Measurements from ENCODE around the gene EEF1AKMT3. TPM values are rescaled to one million over a fixed set of nuclear protein-coding genes. Genes with fewer than 3 reads are reported as not detected.

The EEF1AKMT3 gene
- total RNA-seq = 10 to 100 TPM in 2 of 4 donors, 1 to 10 TPM in 2; 9.0 to 11.9 (median 10.6) TPM
- polyA plus RNA-seq = 1 to 10 TPM; 1.6 to 8.4 (median 2.5) TPM

- peaks cover 0 to 29% (median 0%) of the 10 kb centered on the region in 4 donors for H3K36me3 ChIP-seq
- WGBS, 2 donors = 1 to 3% methylated on average over 67 of the region's 67 CpGs
These were observed at the start of gene EEF1AKMT3 for GRCh38 chr12:57772429-57773322. EEF1AKMT3 (plus strand) TSS chr12:57772614; CDS start chr12:57772725, 111 bp downstream.

GRCh38 chr12:57722716-57723629, 49.4 kb upstream of the EEF1AKMT3 start:
- WGBS, 2 donors = 53 to 70% methylated on average over 11 of the region's 11 CpGs
- DNase-seq = no peak
- Histone ChIP-seq H3K36me3 (peaks cover 15 to 44% (median 29%) of the 10 kb centered on the region in 4 donors), H3K4me1 (peaks cover 0 to 21% (median 17%) of the 10 kb centered on the region in 4 donors), H3K27me3 (peaks cover 0 to 38% (median 21%) of the 10 kb centered on the region in 3 donors), H3K4me3 (no peak overlapping the region), H3K27ac (no peak overlapping the region), H3K9me3 (no peaks in the 10 kb centered on the region)
- TF ChIP-seq POLR2A (IDR thresholded peaks at IDR 0.05) (no peak), EP300 (IDR thresholded peaks at IDR 0.05) (no peak), POLR2AphosphoS5 (IDR thresholded peaks at IDR 0.05) (no peak), CTCF (IDR thresholded peaks at IDR 0.05) (no peak)
- intact Hi-C loops (cut with DNase I) = no loop called here

More at GRCh38 chr12:57772429-57773322, at the start of gene EEF1AKMT3:
- TF ChIP-seq EP300 (IDR thresholded peaks at IDR 0.05) (no peak), POLR2AphosphoS5 (IDR thresholded peaks at IDR 0.05) (no peak), POLR2A (IDR thresholded peaks at IDR 0.05) (no peak), CTCF (IDR thresholded peaks at IDR 0.05) (no peak)
- Histone ChIP-seq H3K4me3 (peak within 1 kb of the TSS; percentile 66 to 80 (median 70)), H3K27me3 (no peaks in the 10 kb centered on the region), H3K4me1 (peaks cover 0 to 20% (median 17%) of the 10 kb centered on the region in 4 donors), H3K9me3 (no peaks in the 10 kb centered on the region), H3K27ac (peak within 1 kb of the TSS; percentile 91 to 96 (median 93))
- intact Hi-C loops (cut with DNase I) = no loop called here
- peak; percentile 83 for DNase-seq

- Histone ChIP-seq H3K4me1 (peaks cover 0 to 21% (median 17%) of the 10 kb centered on the region in 4 donors), H3K36me3 (peaks cover 9 to 37% (median 22%) of the 10 kb centered on the region in 4 donors), H3K27ac (no peak overlapping the region), H3K4me3 (no peak overlapping the region), H3K9me3 (no peaks in the 10 kb centered on the region), H3K27me3 (peaks cover 0 to 41% (median 22%) of the 10 kb centered on the region in 3 donors)
- 56 to 76% methylated on average over 2 of the region's 2 CpGs for WGBS, 2 donors
- intact Hi-C loops (cut with DNase I) = no loop called here
- DNase-seq = no peak
- TF ChIP-seq CTCF (IDR thresholded peaks at IDR 0.05) (no peak), EP300 (IDR thresholded peaks at IDR 0.05) (no peak), POLR2AphosphoS5 (IDR thresholded peaks at IDR 0.05) (no peak), POLR2A (IDR thresholded peaks at IDR 0.05) (no peak)
These were observed 48.8 kb upstream of the EEF1AKMT3 start for GRCh38 chr12:57723630-57723962.

GRCh38 chr12:57724003-57724935, 48.1 kb upstream of the EEF1AKMT3 start:
- intact Hi-C loops (cut with DNase I) = no loop called here
- Histone ChIP-seq H3K36me3 (peaks cover 4 to 31% (median 16%) of the 10 kb centered on the region in 4 donors), H3K9me3 (no peaks in the 10 kb centered on the region), H3K4me1 (peaks cover 0 to 21% (median 17%) of the 10 kb centered on the region in 4 donors), H3K27me3 (peaks cover 0 to 41% (median 22%) of the 10 kb centered on the region in 3 donors), H3K4me3 (no peak overlapping the region), H3K27ac (no peak overlapping the region)
- TF ChIP-seq POLR2AphosphoS5 (IDR thresholded peaks at IDR 0.05) = no peak
- 74 to 89% methylated on average over 12 of the region's 12 CpGs for WGBS, 2 donors
- DNase-seq = no peak

Measured in sigmoid colon (tissue), 7 donors.